ENCODE results near the gene SYT14. TPM values are rescaled to one million over a fixed set of nuclear protein-coding genes. Genes with fewer than 3 reads are reported as not detected.

SYT14 gene
- total RNA-seq, 2 donors from 2014 or later: 6.2 to 7.1 TPM

DNA sequence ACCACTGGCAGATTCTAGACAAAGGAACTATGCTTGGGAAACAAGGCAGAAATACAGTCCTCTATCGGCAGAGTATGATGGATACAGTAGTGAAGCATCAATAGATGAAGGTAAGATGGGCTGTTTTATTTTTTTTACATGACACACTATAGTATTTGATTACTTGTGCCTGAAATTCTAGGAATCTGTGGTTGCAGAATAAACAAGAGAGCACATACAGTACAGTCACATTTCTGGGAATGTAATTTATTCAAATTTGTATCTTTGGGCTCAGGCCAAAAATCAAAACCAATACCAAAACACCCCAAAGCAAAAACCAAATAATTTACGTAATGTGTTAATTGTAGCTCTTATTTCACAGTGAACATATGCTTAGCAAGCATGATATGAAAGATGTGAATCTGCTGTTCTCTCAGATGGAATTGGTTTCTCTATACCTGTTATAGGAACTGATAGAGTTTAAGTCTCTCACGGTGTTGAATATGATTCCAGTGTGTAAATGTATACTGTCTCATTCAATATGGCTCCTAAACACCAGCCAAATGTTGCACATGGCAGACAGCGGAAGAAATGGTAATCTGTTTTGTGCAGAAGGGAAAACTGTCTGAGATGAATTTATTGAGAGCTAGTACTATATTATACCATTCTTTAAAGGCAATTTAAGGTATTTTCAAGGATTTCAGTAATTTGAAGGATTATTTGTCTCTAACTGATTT, 83.3 kb downstream of the SYT14 start:
- Mint-ChIP-seq H3K4me1 (no peaks in the 10 kb centered on the region), H3K27ac (no peak overlapping the region), H3K36me3 (ENCODE audit: low read depth) (no peaks in the 10 kb centered on the region), H3K9me3 (no peaks in the 10 kb centered on the region), H3K4me3 (no peak overlapping the region), H3K27me3 (ENCODE audit: insufficient read depth) (no peaks in the 10 kb centered on the region)
- no peaks in the 10 kb centered on the region for H3K27me3 ChIP-seq (ENCODE audit: control insufficient read depth, insufficient read depth, low read length, poor library complexity, severe bottlenecking)
- no peak overlapping the region for H3K4me3 ChIP-seq (ENCODE audit: low read length)
- no peaks in the 10 kb centered on the region for H3K9me3 ChIP-seq (ENCODE audit: control insufficient read depth, low read length)
- H3K4me1 ChIP-seq (ENCODE audit: control insufficient read depth, insufficient read depth, low read length): no peaks in the 10 kb centered on the region
- no peak overlapping the region for H3K9ac ChIP-seq (ENCODE audit: extremely low read depth, low read length, poor library complexity, severe bottlenecking)
- DNase-seq: no peak
- WGBS, 2 experiments (ENCODE audit: insufficient coverage in 1 of 2, insufficient read length in 1 of 2): 95% methylated on average over 3 of the region's 4 CpGs; no CpG with 5 or more reads in 1 of the 2 experiments
- no peak overlapping the region for H3K27ac ChIP-seq (ENCODE audit: low read depth, low read length)
- H3K36me3 ChIP-seq (ENCODE audit: control insufficient read depth, insufficient read depth, low read length): no peaks in the 10 kb centered on the region
- TF ChIP-seq, protein P1, sequence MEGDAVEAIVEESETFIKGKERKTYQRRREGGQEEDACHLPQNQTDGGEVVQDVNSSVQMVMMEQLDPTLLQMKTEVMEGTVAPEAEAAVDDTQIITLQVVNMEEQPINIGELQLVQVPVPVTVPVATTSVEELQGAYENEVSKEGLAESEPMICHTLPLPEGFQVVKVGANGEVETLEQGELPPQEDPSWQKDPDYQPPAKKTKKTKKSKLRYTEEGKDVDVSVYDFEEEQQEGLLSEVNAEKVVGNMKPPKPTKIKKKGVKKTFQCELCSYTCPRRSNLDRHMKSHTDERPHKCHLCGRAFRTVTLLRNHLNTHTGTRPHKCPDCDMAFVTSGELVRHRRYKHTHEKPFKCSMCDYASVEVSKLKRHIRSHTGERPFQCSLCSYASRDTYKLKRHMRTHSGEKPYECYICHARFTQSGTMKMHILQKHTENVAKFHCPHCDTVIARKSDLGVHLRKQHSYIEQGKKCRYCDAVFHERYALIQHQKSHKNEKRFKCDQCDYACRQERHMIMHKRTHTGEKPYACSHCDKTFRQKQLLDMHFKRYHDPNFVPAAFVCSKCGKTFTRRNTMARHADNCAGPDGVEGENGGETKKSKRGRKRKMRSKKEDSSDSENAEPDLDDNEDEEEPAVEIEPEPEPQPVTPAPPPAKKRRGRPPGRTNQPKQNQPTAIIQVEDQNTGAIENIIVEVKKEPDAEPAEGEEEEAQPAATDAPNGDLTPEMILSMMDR (conservative IDR thresholded peaks at IDR 0.05): no peak

DNA sequence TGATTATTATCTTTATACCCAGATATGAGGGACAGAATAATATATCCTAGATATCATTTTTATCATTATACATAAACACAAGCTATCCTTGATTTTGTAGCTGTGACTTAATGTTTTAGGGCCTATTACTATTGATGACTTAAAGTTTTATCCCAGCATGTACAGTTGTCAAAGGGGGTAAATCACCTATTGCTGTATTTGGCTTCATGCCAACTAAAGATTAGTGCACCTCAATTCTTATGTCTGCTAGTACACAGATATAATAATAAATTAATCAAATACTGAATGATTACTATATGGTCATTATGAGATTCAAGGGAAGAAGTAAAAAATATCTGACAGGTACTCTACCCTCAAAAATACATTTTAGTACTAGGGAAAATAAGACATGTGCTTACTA, 84.0 kb downstream of the SYT14 start:
- TF ChIP-seq, protein P1 (conservative IDR thresholded peaks at IDR 0.05): no peak
- no peak for DNase-seq

DNA sequence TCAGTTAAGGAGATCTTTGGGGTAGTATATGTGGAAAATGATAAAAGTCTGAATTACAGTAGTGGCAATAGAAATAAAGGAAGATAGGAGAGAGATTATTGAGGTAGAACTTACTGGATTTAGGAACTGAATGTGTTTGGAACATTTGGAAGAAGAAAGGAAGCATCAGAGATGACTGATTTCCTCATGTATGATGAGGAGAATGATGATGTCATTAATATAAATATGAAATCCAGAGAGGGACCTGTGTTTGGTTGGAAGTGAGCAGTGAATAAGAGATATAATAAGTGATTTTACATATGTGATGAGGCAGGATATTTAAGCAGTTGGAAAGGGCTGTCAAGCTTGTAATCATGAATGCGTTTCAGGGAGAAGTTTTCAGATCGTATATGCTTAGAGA, 86.3 kb downstream of the SYT14 start:
- H3K4me1 ChIP-seq (ENCODE audit: control insufficient read depth, insufficient read depth, low read length): no peaks in the 10 kb centered on the region
- no peak overlapping the region for H3K4me3 ChIP-seq (ENCODE audit: low read length)
- Mint-ChIP-seq H3K27ac (no peak overlapping the region), H3K36me3 (ENCODE audit: low read depth) (no peaks in the 10 kb centered on the region), H3K27me3 (ENCODE audit: insufficient read depth) (no peaks in the 10 kb centered on the region), H3K4me3 (no peak overlapping the region), H3K4me1 (no peaks in the 10 kb centered on the region), H3K9me3 (no peaks in the 10 kb centered on the region)
- no peak overlapping the region for H3K9ac ChIP-seq (ENCODE audit: extremely low read depth, low read length, poor library complexity, severe bottlenecking)
- 89 to 100% methylated on average over 2 of the region's 2 CpGs for WGBS, 2 experiments (ENCODE audit: insufficient coverage in 1 of 2, insufficient read length in 1 of 2)
- no peaks in the 10 kb centered on the region for H3K27me3 ChIP-seq (ENCODE audit: control insufficient read depth, insufficient read depth, low read length, poor library complexity, severe bottlenecking)
- no peaks in the 10 kb centered on the region for H3K36me3 ChIP-seq (ENCODE audit: control insufficient read depth, insufficient read depth, low read length)
- no peak for DNase-seq
- H3K27ac ChIP-seq (ENCODE audit: low read depth, low read length): no peak overlapping the region
- TF ChIP-seq, protein P1 (conservative IDR thresholded peaks at IDR 0.05): no peak
- H3K9me3 ChIP-seq (ENCODE audit: control insufficient read depth, low read length): no peaks in the 10 kb centered on the region

More for the DNA sequence above, 84.0 kb downstream of the SYT14 start:
- no peaks in the 10 kb centered on the region for H3K36me3 ChIP-seq (ENCODE audit: control insufficient read depth, insufficient read depth, low read length)
- no peaks in the 10 kb centered on the region for H3K9me3 Mint-ChIP-seq
- H3K9ac ChIP-seq (ENCODE audit: extremely low read depth, low read length, poor library complexity, severe bottlenecking): no peak overlapping the region
- no peaks in the 10 kb centered on the region for H3K4me1 Mint-ChIP-seq
- H3K4me3 Mint-ChIP-seq: no peak overlapping the region
- no peaks in the 10 kb centered on the region for H3K27me3 ChIP-seq (ENCODE audit: control insufficient read depth, insufficient read depth, low read length, poor library complexity, severe bottlenecking)
- no peaks in the 10 kb centered on the region for H3K36me3 Mint-ChIP-seq (ENCODE audit: low read depth)
- H3K4me1 ChIP-seq (ENCODE audit: control insufficient read depth, insufficient read depth, low read length): no peaks in the 10 kb centered on the region
- H3K4me3 ChIP-seq (ENCODE audit: low read length): no peak overlapping the region
- H3K27ac ChIP-seq (ENCODE audit: low read depth, low read length): no peak overlapping the region
- H3K27me3 Mint-ChIP-seq (ENCODE audit: insufficient read depth): no peaks in the 10 kb centered on the region
- no peaks in the 10 kb centered on the region for H3K9me3 ChIP-seq (ENCODE audit: control insufficient read depth, low read length)
- no peak overlapping the region for H3K27ac Mint-ChIP-seq
